Measurements from ENCODE around the gene C2orf92. TPM values are rescaled to one million over a fixed set of nuclear protein-coding genes. Genes with fewer than 3 reads are reported as not detected.

C2orf92 gene
- polyA plus RNA-seq, 2 of the 4 experiments (the other 2 are of a cell fraction) = 1.1 to 2.7 TPM

DNA sequence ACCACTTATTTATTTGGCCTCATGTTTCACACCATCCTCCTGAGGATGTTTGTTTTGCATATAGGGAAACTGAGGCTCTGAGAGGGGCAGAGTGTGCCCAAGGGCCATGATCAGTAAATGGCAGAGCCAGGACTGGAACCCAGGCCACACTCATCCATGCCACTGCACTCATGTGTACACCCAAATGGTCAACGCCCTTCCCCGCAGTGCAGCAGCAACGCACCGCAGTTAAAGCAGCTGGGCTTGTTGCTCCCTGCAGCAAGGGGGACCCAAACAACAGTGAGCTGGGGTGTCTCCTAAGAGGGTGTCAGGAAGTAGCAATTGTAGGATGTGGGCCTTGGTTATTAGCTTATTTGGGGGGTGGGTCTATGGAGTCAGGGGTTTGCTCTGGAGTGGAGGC is 80.5 kb downstream of the C2orf92 start:
- Histone ChIP-seq H3K4me2 (no peak overlapping the region), H3K9me3 (no peaks in the 10 kb centered on the region), H3K4me1 (no peaks in the 10 kb centered on the region), H3K4me3 (no peak overlapping the region), H3K27ac (no peak overlapping the region)
- CTCF ChIA-PET = interaction anchor here (1.0 to 5.8 kb wide), 4 partner anchors 9 to 159 kb away, joined by 3 to 27 read pairs (median 3); no protein-coding TSS in a partner anchor
- POLR2A ChIA-PET = no interaction called here
- no peak for TF ChIP-seq FOXS1 (CRISPR knock-in tag; IDR thresholded peaks at IDR 0.05)
- no peak for TF ChIP-seq SREBF2 (IDR thresholded peaks at IDR 0.05)
- no peak for TF ChIP-seq RFX5 (IDR thresholded peaks at IDR 0.05)
- TF ChIP-seq HEYL (CRISPR knock-in tag; IDR thresholded peaks at IDR 0.05) = no peak
- TF ChIP-seq HDAC2 (IDR thresholded peaks at IDR 0.05) = no peak
- no peak for TF ChIP-seq ZSCAN20 (CRISPR knock-in tag; IDR thresholded peaks at IDR 0.05)
- TF ChIP-seq, protein P1, sequence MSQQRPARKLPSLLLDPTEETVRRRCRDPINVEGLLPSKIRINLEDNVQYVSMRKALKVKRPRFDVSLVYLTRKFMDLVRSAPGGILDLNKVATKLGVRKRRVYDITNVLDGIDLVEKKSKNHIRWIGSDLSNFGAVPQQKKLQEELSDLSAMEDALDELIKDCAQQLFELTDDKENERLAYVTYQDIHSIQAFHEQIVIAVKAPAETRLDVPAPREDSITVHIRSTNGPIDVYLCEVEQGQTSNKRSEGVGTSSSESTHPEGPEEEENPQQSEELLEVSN (IDR thresholded peaks at IDR 0.05; ENCODE audit: borderline replicate concordance, low read depth) = no peak
- TF ChIP-seq, protein P2, sequence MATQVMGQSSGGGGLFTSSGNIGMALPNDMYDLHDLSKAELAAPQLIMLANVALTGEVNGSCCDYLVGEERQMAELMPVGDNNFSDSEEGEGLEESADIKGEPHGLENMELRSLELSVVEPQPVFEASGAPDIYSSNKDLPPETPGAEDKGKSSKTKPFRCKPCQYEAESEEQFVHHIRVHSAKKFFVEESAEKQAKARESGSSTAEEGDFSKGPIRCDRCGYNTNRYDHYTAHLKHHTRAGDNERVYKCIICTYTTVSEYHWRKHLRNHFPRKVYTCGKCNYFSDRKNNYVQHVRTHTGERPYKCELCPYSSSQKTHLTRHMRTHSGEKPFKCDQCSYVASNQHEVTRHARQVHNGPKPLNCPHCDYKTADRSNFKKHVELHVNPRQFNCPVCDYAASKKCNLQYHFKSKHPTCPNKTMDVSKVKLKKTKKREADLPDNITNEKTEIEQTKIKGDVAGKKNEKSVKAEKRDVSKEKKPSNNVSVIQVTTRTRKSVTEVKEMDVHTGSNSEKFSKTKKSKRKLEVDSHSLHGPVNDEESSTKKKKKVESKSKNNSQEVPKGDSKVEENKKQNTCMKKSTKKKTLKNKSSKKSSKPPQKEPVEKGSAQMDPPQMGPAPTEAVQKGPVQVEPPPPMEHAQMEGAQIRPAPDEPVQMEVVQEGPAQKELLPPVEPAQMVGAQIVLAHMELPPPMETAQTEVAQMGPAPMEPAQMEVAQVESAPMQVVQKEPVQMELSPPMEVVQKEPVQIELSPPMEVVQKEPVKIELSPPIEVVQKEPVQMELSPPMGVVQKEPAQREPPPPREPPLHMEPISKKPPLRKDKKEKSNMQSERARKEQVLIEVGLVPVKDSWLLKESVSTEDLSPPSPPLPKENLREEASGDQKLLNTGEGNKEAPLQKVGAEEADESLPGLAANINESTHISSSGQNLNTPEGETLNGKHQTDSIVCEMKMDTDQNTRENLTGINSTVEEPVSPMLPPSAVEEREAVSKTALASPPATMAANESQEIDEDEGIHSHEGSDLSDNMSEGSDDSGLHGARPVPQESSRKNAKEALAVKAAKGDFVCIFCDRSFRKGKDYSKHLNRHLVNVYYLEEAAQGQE (IDR thresholded peaks at IDR 0.05) = no peak
- no peak for TF ChIP-seq MYC (IDR thresholded peaks at IDR 0.05; ENCODE audit: borderline replicate concordance, low read length)
- no peak for TF ChIP-seq PHF8 (IDR thresholded peaks at IDR 0.05; ENCODE audit: borderline replicate concordance, low read depth)
- DNase-seq (ENCODE audit: low read depth in 1 of 2, low spot score in 1 of 2) = no peak
- no peak for FAIRE-seq
- no peak for ATAC-seq
- 93% methylated on average over 4 of the region's 4 CpGs for WGBS (ENCODE audit: missing lambda C conversion rate)

DNA sequence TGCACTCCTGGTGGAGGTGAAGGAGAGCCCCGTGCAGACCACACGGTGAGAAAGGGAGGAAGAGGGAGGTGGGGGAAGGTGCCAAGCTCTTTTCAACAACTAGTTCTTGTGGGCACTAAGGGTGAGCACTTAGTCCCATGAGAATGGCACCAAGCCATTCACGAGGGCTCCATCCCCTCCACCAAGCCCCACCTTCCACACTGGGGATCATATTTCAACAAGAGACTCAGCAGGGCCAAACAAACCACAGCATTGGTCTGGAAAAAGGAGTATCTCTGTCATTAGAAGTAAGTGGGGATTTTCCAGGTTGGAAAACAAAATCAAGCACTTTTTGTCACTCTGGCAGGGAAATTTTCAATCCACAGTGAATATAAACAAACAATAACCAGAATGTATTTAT is 82.2 kb downstream of the C2orf92 start:
- ATAC-seq = no peak
- no peak overlapping the region for H3K27ac ChIP-seq
- no peak for FAIRE-seq
- H3K4me2 ChIP-seq = no peak overlapping the region
- H3K4me1 ChIP-seq = no peaks in the 10 kb centered on the region
- CTCF ChIA-PET = interaction anchor here (0.6 to 5.8 kb wide), 5 partner anchors 11 to 620 kb away, joined by 3 to 27 read pairs (median 3); no protein-coding TSS in a partner anchor
- no peak for DNase-seq (ENCODE audit: low read depth in 1 of 2, low spot score in 1 of 2)
- TF ChIP-seq ZSCAN20 (CRISPR knock-in tag; IDR thresholded peaks at IDR 0.05) (no peak), KDM1A (IDR thresholded peaks at IDR 0.05; ENCODE audit: low read depth) (no peak), TP53 (CRISPR knock-in tag; IDR thresholded peaks at IDR 0.05) (no peak), POLR2AphosphoS2 (conservative IDR thresholded peaks at IDR 0.05; ENCODE audit: low read length) (no peak), HDAC2 (IDR thresholded peaks at IDR 0.05) (no peak), FOSL2 (IDR thresholded peaks at IDR 0.05) (no peak), FOSL2 (CRISPR knock-in tag; IDR thresholded peaks at IDR 0.05) (no peak), RFX5 (IDR thresholded peaks at IDR 0.05) (no peak), NFE2L2 (conservative IDR thresholded peaks at IDR 0.05; ENCODE audit: low read length) (no peak), RCOR1 (IDR thresholded peaks at IDR 0.05; ENCODE audit: low read depth, low read length) (no peak), RNF2 (IDR thresholded peaks at IDR 0.05; ENCODE audit: borderline replicate concordance, low read depth) (no peak), CHD2 (IDR thresholded peaks at IDR 0.05; ENCODE audit: low read length, partially characterized antibody) (no peak), CHD4 (IDR thresholded peaks at IDR 0.05; ENCODE audit: borderline replicate concordance) (no peak), TFCP2L1 (CRISPR knock-in tag; IDR thresholded peaks at IDR 0.05) (no peak), HOXA7 (CRISPR knock-in tag; IDR thresholded peaks at IDR 0.05) (no peak)
- TF ChIP-seq, protein P3, sequence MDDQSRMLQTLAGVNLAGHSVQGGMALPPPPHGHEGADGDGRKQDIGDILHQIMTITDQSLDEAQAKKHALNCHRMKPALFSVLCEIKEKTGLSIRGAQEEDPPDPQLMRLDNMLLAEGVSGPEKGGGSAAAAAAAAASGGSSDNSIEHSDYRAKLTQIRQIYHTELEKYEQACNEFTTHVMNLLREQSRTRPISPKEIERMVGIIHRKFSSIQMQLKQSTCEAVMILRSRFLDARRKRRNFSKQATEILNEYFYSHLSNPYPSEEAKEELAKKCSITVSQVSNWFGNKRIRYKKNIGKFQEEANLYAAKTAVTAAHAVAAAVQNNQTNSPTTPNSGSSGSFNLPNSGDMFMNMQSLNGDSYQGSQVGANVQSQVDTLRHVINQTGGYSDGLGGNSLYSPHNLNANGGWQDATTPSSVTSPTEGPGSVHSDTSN (IDR thresholded peaks at IDR 0.05) = no peak
- TF ChIP-seq, protein P4, sequence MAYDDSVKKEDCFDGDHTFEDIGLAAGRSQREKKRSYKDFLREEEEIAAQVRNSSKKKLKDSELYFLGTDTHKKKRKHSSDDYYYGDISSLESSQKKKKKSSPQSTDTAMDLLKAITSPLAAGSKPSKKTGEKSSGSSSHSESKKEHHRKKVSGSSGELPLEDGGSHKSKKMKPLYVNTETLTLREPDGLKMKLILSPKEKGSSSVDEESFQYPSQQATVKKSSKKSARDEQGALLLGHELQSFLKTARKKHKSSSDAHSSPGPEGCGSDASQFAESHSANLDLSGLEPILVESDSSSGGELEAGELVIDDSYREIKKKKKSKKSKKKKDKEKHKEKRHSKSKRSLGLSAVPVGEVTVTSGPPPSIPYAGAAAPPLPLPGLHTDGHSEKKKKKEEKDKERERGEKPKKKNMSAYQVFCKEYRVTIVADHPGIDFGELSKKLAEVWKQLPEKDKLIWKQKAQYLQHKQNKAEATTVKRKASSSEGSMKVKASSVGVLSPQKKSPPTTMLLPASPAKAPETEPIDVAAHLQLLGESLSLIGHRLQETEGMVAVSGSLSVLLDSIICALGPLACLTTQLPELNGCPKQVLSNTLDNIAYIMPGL (CRISPR knock-in tag; IDR thresholded peaks at IDR 0.05; ENCODE audit: borderline replicate concordance) = no peak
- TF ChIP-seq, protein P5, sequence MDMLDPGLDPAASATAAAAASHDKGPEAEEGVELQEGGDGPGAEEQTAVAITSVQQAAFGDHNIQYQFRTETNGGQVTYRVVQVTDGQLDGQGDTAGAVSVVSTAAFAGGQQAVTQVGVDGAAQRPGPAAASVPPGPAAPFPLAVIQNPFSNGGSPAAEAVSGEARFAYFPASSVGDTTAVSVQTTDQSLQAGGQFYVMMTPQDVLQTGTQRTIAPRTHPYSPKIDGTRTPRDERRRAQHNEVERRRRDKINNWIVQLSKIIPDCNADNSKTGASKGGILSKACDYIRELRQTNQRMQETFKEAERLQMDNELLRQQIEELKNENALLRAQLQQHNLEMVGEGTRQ (IDR thresholded peaks at IDR 0.05) = no peak
- H3K9me3 ChIP-seq = no peaks in the 10 kb centered on the region
- POLR2A ChIA-PET = no interaction called here
- no peak overlapping the region for H3K4me3 ChIP-seq
- 83% methylated on average over 3 of the region's 3 CpGs for WGBS (ENCODE audit: missing lambda C conversion rate)
